IMR-90 (cell line): ENCODE results near the gene CIC. TPM values are rescaled to one million over a fixed set of nuclear protein-coding genes. Genes with fewer than 3 reads are reported as not detected.

ENCODE experiments used
- ATAC-seq: fragments of 200-7000 bp; cut with Tn5 transposase; 2 replicates; pipeline ENCODE4 v1.9.1; 2020; ENCODE audit warnings: low read depth, mild to moderate bottlenecking, moderate library complexity
- BruUV-seq: library from RNA; stranded (reverse); fragments of 400-500 nt; replicated peaks from 2 replicates; lab custom pipeline; 2021; lab: Mats Ljungman, UMichigan
- CTCF ChIA-PET: fragments of 300-600 bp; formaldehyde crosslinking; extraction: SDS; loops from one replicate; lab custom pipeline; 2021; ENCODE audit warnings: antibody characterized with exemption; lab: Yijun Ruan, JAX
- POLR2A ChIA-PET: fragments of 300-600 bp; sonication (Branson Sonifier 250); formaldehyde crosslinking; loops from one replicate; lab custom pipeline; 2022; ENCODE audit warnings: antibody characterized with exemption; ENCODE audit not compliant: unreplicated experiment; lab: Charles Lee
- DNase-seq: peaks from one replicate; pipeline ENCODE4 v3.0.0; 2013
- H2AFZ ChIP-seq: replicated peaks from 2 replicates; pipeline ENCODE3; 2013; ENCODE audit warnings: low read length, mild to moderate bottlenecking; ENCODE audit not compliant: poor library complexity
- H2AK5ac ChIP-seq: 2 replicates; pipeline ENCODE4 v1.6.1; 2013; ENCODE audit warnings: low read depth, low read length, inconsistent platforms
- H2AK9ac ChIP-seq: replicated peaks from 2 replicates; pipeline ENCODE3; 2013; ENCODE audit warnings: mild to moderate bottlenecking, low read depth, low read length, moderate library complexity; ENCODE audit not compliant: poor library complexity
- H2BK120ac ChIP-seq: 2 replicates; pipeline ENCODE4 v1.6.1; 2013; ENCODE audit warnings: low read depth, low read length, inconsistent platforms
- H2BK15ac ChIP-seq: 3 replicates; pipeline ENCODE4 v1.6.1; 2013; ENCODE audit warnings: low read depth, low read length, inconsistent platforms
- H2BK20ac ChIP-seq: 2 replicates; pipeline ENCODE4 v1.6.1; 2013; ENCODE audit warnings: low read depth, mild to moderate bottlenecking, inconsistent platforms, low read length, moderate library complexity
- H2BK5ac ChIP-seq: 2 replicates; pipeline ENCODE4 v1.6.1; 2013; ENCODE audit warnings: mild to moderate bottlenecking, low read depth, low read length, inconsistent platforms; ENCODE audit not compliant: poor library complexity, severe bottlenecking
- H3K14ac ChIP-seq: replicated peaks from 2 replicates; pipeline ENCODE4 v1.6.1; 2013; ENCODE audit warnings: low read depth, low read length, inconsistent platforms
- H3K18ac ChIP-seq: 2 replicates; pipeline ENCODE4 v1.6.1; 2013; ENCODE audit warnings: low read depth, low read length, control low read depth
- H3K23ac ChIP-seq: 2 replicates; pipeline ENCODE4 v1.6.1; 2013; ENCODE audit warnings: low read depth, low read length, inconsistent platforms
- H3K27ac ChIP-seq: 2 replicates; pipeline ENCODE4 v1.5.1; 2013; ENCODE audit warnings: mild to moderate bottlenecking, control low read depth, low read length; ENCODE audit not compliant: insufficient read depth
- H3K27me3 ChIP-seq: 2 replicates; pipeline ENCODE4 v1.6.1; 2013; ENCODE audit warnings: low read length; ENCODE audit not compliant: control insufficient read depth, insufficient read depth
- H3K36me3 ChIP-seq: 2 replicates; pipeline ENCODE4 v1.6.1; 2013; ENCODE audit warnings: low read length, mixed read lengths; ENCODE audit not compliant: control insufficient read depth, insufficient read depth
- H3K4ac ChIP-seq: 2 replicates; pipeline ENCODE4 v1.6.1; 2013; ENCODE audit warnings: low read depth, low read length, inconsistent platforms
- H3K4me1 ChIP-seq: 2 replicates; pipeline ENCODE4 v1.6.1; 2013; ENCODE audit warnings: low read length, mixed read lengths; ENCODE audit not compliant: control insufficient read depth, insufficient read depth
- H3K4me2 ChIP-seq: 2 replicates; pipeline ENCODE4 v1.6.1; 2013; ENCODE audit warnings: low read depth, mild to moderate bottlenecking, control low read depth, low read length, moderate library complexity
- H3K4me3 ChIP-seq: 2 replicates; pipeline ENCODE4 v1.5.1; 2013; ENCODE audit warnings: low read depth, mild to moderate bottlenecking, control low read depth, low read length, moderate library complexity; ENCODE audit not compliant: insufficient read depth
- H3K56ac ChIP-seq: 2 replicates; pipeline ENCODE4 v1.6.1; 2013; ENCODE audit warnings: low read length, inconsistent platforms; ENCODE audit not compliant: insufficient read depth; ENCODE audit errors: extremely low read depth
- H3K79me1 ChIP-seq, 2 experiments: 2 replicates each; pipeline ENCODE4 v1.6.1; 2013; ENCODE audit warnings: low read length in 2 of 2, inconsistent platforms in 1 of 2, low read depth in 1 of 2
- H3K9ac ChIP-seq: 2 replicates; pipeline ENCODE4 v1.6.1; 2013; ENCODE audit warnings: low read depth, low read length, control low read depth
- H3K9me1 ChIP-seq: 2 replicates; pipeline ENCODE4 v1.6.1; 2013; ENCODE audit warnings: low read length, inconsistent platforms; ENCODE audit not compliant: insufficient read depth
- H3K9me3 ChIP-seq: 2 replicates; pipeline ENCODE4 v1.6.1; 2013; ENCODE audit warnings: low read length; ENCODE audit not compliant: control insufficient read depth, insufficient read depth
- H4K20me1 ChIP-seq: 2 replicates; pipeline ENCODE4 v1.6.1; 2013; ENCODE audit warnings: low read length, inconsistent platforms; ENCODE audit not compliant: insufficient read depth
- H4K5ac ChIP-seq: 2 replicates; pipeline ENCODE4 v1.6.1; 2013; ENCODE audit warnings: mild to moderate bottlenecking, low read depth, low read length, control low read depth
- H4K8ac ChIP-seq, 2 experiments: 2 replicates each; pipeline ENCODE4 v1.6.1; 2013; ENCODE audit warnings: low read depth in 2 of 2, low read length in 2 of 2, control low read depth in 1 of 2, inconsistent platforms in 1 of 2
- H4K91ac ChIP-seq: 2 replicates; pipeline ENCODE4 v1.6.1; 2013; ENCODE audit warnings: low read depth, low read length, inconsistent platforms; ENCODE audit not compliant: insufficient read depth
- BHLHE40 ChIP-seq: fragments of 150-350 bp; IDR thresholded peaks from 2 replicates; pipeline ENCODE4 v1.6.1; 2016; ENCODE audit warnings: mild to moderate bottlenecking, low read depth, low read length
- CEBPB ChIP-seq: IDR thresholded peaks from 2 replicates; pipeline ENCODE4 v1.6.1; 2012; ENCODE audit warnings: low read depth, low read length, improper control_type of control experiment
- CHD1 ChIP-seq: IDR thresholded peaks from 2 replicates; pipeline ENCODE4 v1.6.1; 2012; ENCODE audit warnings: low read depth, low read length, improper control_type of control experiment
- FOS ChIP-seq: fragments of 150-350 bp; IDR thresholded peaks from 2 replicates; pipeline ENCODE4 v1.6.1; 2016; ENCODE audit warnings: low read depth, low read length
- MAFK ChIP-seq: IDR thresholded peaks from 2 replicates; pipeline ENCODE4 v1.6.1; 2012; ENCODE audit warnings: low read depth, low read length, improper control_type of control experiment
- MAZ ChIP-seq: IDR thresholded peaks from 2 replicates; pipeline ENCODE4 v1.6.1; 2012; ENCODE audit warnings: low read depth, mild to moderate bottlenecking, low read length, improper control_type of control experiment, moderate library complexity, borderline replicate concordance
- MXI1 ChIP-seq: IDR thresholded peaks from 2 replicates; pipeline ENCODE4 v1.6.1; 2012; ENCODE audit warnings: low read depth, mild to moderate bottlenecking, low read length, moderate library complexity, borderline replicate concordance
- NFE2L2 ChIP-seq: fragments of 150-350 bp; IDR thresholded peaks from 2 replicates; pipeline ENCODE4 v1.6.1; 2016; ENCODE audit warnings: low read depth, mild to moderate bottlenecking, low read length
- POLR2A ChIP-seq: IDR thresholded peaks from 2 replicates; pipeline ENCODE4 v1.6.1; 2012; ENCODE audit warnings: mild to moderate bottlenecking, low read depth, low read length
- RAD21 ChIP-seq: IDR thresholded peaks from 2 replicates; pipeline ENCODE4 v1.6.1; 2012; ENCODE audit warnings: low read length, improper control_type of control experiment
- RCOR1 ChIP-seq: IDR thresholded peaks from 2 replicates; pipeline ENCODE4 v1.6.1; 2012; ENCODE audit warnings: mild to moderate bottlenecking, low read length, improper control_type of control experiment; ENCODE audit not compliant: insufficient replicate concordance
- RFX5 ChIP-seq: IDR thresholded peaks from 2 replicates; pipeline ENCODE4 v1.8.0; 2012; ENCODE audit warnings: low read depth, mild to moderate bottlenecking, low read length, moderate library complexity
- SMC3 ChIP-seq: fragments of 150-350 bp; IDR thresholded peaks from 2 replicates; pipeline ENCODE4 v1.6.1; 2016; ENCODE audit warnings: low read depth, mild to moderate bottlenecking, antibody characterized with exemption, low read length, moderate library complexity
- WGBS, 2 experiments: methylation state at CpG; one replicate each; pipeline versions ENCODE4 v1.1.5 to v1.1.7; 2013; ENCODE audit warnings: missing lambda C conversion rate in 2 of 2; ENCODE audit not compliant: insufficient read length in 1 of 2; ENCODE audit errors: extremely low coverage in 2 of 2; 5-methylcytosine and 5-hydroxymethylcytosine counted together
- dilution Hi-C: fragments of 300-500 bp; cut with HindIII; formaldehyde crosslinking; loops from one replicate; pipeline ENCODE4 v1.14.3; 2018; ENCODE audit warnings: low sequenced_read_pairs; ENCODE audit not compliant: unreplicated experiment
- in situ Hi-C: fragments of 300-500 bp; cut with MboI; formaldehyde crosslinking; loops from 3 replicates; pipeline ENCODE4 v1.14.3; 2019; ENCODE audit warnings: low sequenced_read_pairs, inconsistent platforms, mixed read lengths
- intact Hi-C: fragments of 100-400 bp; cut with micrococcal nuclease; formaldehyde crosslinking; loops from 2 replicates; pipeline ENCODE4 v1.10.0; 2022
- polyA plus RNA-seq, 3 experiments: library from polyadenylated mRNA; depleted of rRNA; stranded (reverse); fragments of >200 nt; gene quantifications; 2 replicates each; pipeline ENCODE4 v1.2.3, GENCODE V29; 2012; ENCODE audit warnings: low replicate concordance in 1 of 3
- total RNA-seq: library from RNA; depleted of rRNA; stranded (reverse); fragments of >200 nt; gene quantifications from 2 replicates; pipeline ENCODE4 v1.2.3, GENCODE V29; 2012
- TF ChIP-seq, protein P1 (sequence below): fragments of 150-350 bp; IDR thresholded peaks from 2 replicates; pipeline ENCODE4 v1.6.1; 2016; ENCODE audit warnings: low read depth, mild to moderate bottlenecking, low read length, moderate library complexity, borderline replicate concordance
- TF ChIP-seq, protein P2 (sequence below): fragments of 150-350 bp; IDR thresholded peaks from 2 replicates; pipeline ENCODE4 v1.6.1; 2017; ENCODE audit warnings: mild to moderate bottlenecking, antibody characterized with exemption, low read length, low read depth
- TF ChIP-seq, protein P3 (sequence below): conservative IDR thresholded peaks from 2 replicates; pipeline ENCODE4 v1.5.1; 2012; ENCODE audit warnings: mild to moderate bottlenecking, low read depth, low read length, improper control_type of control experiment

Gene CIC
- total and polyA plus RNA-seq, 2 of the 4 experiments (the other 2 are of a cell fraction), result 1.8 to 23.2 TPM

GRCh38 chr19:42229855-42230351 is 39.1 kb upstream of the CIC start:
- 18% methylated on average over 3 of the region's 8 CpGs; no CpG with 5 or more reads in 1 of the 2 experiments for WGBS, 2 experiments
- Histone ChIP-seq H4K5ac (no peak overlapping the region), H3K79me1 (peaks cover 38 to 82% of the 10 kb centered on the region in 2 experiments), H3K27me3 (no peaks in the 10 kb centered on the region), H3K9me1 (peaks cover 14% of the 10 kb centered on the region; the same call in 1 of the 2 replicates), H4K20me1 (peaks cover 85% of the 10 kb centered on the region), H2AK9ac (peak overlapping the region; percentile 55), H3K36me3 (peaks cover 79% of the 10 kb centered on the region), H3K4me2 (no peak overlapping the region), H3K23ac (no peak overlapping the region), H4K91ac (no peak overlapping the region), H3K4ac (no peak overlapping the region), H3K4me3 (no peak overlapping the region), H3K9me3 (no peaks in the 10 kb centered on the region), H3K14ac (no peak overlapping the region), H2BK120ac (no peak overlapping the region), H2AK5ac (no peak overlapping the region), H2BK15ac (no peak overlapping the region), H2BK5ac (no peak overlapping the region), H4K8ac (no peak overlapping the region), H3K9ac (no peak overlapping the region), H2BK20ac (no peak overlapping the region), H2AFZ (no peak overlapping the region), H3K56ac (no peak overlapping the region), H3K18ac (no peak overlapping the region), H3K4me1 (no peaks in the 10 kb centered on the region), H3K27ac (no peak overlapping the region)
- in situ Hi-C loops (no loop called here), intact Hi-C loops (no loop called here), dilution Hi-C loops (no loop called here)
- CTCF ChIA-PET, result interaction anchor here (0.5 kb wide), 1 partner anchor 113 kb away, joined by 3 read pairs; no protein-coding TSS in a partner anchor
- DNase-seq, result peak; percentile 12
- peak; percentile 40 for ATAC-seq
- POLR2A ChIA-PET, result interaction anchor here (0.5 kb wide), 1 partner anchor 19 kb away, joined by 3 read pairs; no protein-coding TSS in a partner anchor
- no TSS peak for BruUV-seq
- TF ChIP-seq, protein P1, sequence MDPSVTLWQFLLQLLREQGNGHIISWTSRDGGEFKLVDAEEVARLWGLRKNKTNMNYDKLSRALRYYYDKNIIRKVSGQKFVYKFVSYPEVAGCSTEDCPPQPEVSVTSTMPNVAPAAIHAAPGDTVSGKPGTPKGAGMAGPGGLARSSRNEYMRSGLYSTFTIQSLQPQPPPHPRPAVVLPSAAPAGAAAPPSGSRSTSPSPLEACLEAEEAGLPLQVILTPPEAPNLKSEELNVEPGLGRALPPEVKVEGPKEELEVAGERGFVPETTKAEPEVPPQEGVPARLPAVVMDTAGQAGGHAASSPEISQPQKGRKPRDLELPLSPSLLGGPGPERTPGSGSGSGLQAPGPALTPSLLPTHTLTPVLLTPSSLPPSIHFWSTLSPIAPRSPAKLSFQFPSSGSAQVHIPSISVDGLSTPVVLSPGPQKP, result no peak
- TF ChIP-seq, protein P2, sequence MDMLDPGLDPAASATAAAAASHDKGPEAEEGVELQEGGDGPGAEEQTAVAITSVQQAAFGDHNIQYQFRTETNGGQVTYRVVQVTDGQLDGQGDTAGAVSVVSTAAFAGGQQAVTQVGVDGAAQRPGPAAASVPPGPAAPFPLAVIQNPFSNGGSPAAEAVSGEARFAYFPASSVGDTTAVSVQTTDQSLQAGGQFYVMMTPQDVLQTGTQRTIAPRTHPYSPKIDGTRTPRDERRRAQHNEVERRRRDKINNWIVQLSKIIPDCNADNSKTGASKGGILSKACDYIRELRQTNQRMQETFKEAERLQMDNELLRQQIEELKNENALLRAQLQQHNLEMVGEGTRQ, result no peak
- TF ChIP-seq CEBPB (no peak), RAD21 (no peak), CHD1 (no peak), FOS (no peak), POLR2A (no peak), NFE2L2 (no peak), MAZ (no peak), RFX5 (no peak), SMC3 (no peak), BHLHE40 (no peak), MXI1 (no peak), MAFK (no peak), RCOR1 (no peak)
- TF ChIP-seq, protein P3, sequence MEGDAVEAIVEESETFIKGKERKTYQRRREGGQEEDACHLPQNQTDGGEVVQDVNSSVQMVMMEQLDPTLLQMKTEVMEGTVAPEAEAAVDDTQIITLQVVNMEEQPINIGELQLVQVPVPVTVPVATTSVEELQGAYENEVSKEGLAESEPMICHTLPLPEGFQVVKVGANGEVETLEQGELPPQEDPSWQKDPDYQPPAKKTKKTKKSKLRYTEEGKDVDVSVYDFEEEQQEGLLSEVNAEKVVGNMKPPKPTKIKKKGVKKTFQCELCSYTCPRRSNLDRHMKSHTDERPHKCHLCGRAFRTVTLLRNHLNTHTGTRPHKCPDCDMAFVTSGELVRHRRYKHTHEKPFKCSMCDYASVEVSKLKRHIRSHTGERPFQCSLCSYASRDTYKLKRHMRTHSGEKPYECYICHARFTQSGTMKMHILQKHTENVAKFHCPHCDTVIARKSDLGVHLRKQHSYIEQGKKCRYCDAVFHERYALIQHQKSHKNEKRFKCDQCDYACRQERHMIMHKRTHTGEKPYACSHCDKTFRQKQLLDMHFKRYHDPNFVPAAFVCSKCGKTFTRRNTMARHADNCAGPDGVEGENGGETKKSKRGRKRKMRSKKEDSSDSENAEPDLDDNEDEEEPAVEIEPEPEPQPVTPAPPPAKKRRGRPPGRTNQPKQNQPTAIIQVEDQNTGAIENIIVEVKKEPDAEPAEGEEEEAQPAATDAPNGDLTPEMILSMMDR, result no peak
